HEK293T (cell line): ENCODE results near the gene CELF2.

ENCODE experiments used
- ARNT ChIP-seq: fragments of 450-650 bp; IDR thresholded peaks from 2 replicates; pipeline ENCODE4 v1.6.1; 2017; ENCODE audit warnings: mild to moderate bottlenecking
- BHLHE40 ChIP-seq: fragments of 450-650 bp; IDR thresholded peaks from 2 replicates; pipeline ENCODE4 v1.6.1; 2016; ENCODE audit warnings: mild to moderate bottlenecking, moderate library complexity, borderline replicate concordance
- CTBP1 ChIP-seq: fragments of 450-650 bp; IDR thresholded peaks from 2 replicates; pipeline ENCODE4 v1.6.1; 2016; ENCODE audit warnings: borderline replicate concordance
- FOXA1 ChIP-seq: fragments of 450-650 bp; IDR thresholded peaks from 2 replicates; pipeline ENCODE4 v1.6.1; 2016; ENCODE audit warnings: mild to moderate bottlenecking
- FOXM1 ChIP-seq: fragments of 450-650 bp; IDR thresholded peaks from 2 replicates; pipeline ENCODE4 v1.6.1; 2017; ENCODE audit warnings: mild to moderate bottlenecking, borderline replicate concordance
- HDGF ChIP-seq: fragments of 450-650 bp; IDR thresholded peaks from 2 replicates; pipeline ENCODE4 v1.6.1; 2017; ENCODE audit warnings: antibody characterized with exemption, borderline replicate concordance
- LEF1 ChIP-seq: fragments of 450-650 bp; IDR thresholded peaks from 2 replicates; pipeline ENCODE4 v1.6.1; 2017; ENCODE audit warnings: mild to moderate bottlenecking, borderline replicate concordance
- PKNOX1 ChIP-seq: fragments of 450-650 bp; IDR thresholded peaks from 2 replicates; pipeline ENCODE4 v1.6.1; 2016
- TARDBP ChIP-seq: fragments of 450-650 bp; IDR thresholded peaks from 2 replicates; pipeline ENCODE4 v1.6.1; 2016
- ZNF384 ChIP-seq: fragments of 450-650 bp; IDR thresholded peaks from 2 replicates; pipeline ENCODE4 v1.6.1; 2016

- TF ChIP-seq ZNF384 (no peak), FOXA1 (no peak), CTBP1 (no peak), ARNT (no peak), FOXM1 (no peak), PKNOX1 (no peak), LEF1 (no peak), TARDBP (no peak), HDGF (no peak), BHLHE40 (no peak)
These were observed 71.0 kb downstream of the CELF2 start for GRCh38 chr10:11088709-11089108.
